NCI-H345 treated with DMSO at 0.1 percent for 48 hours (cell line): Measurements from ENCODE around the gene C11orf54.
"Not testable (repeated sequence)": the region's sequence is repeated elsewhere in the genome, so short reads cannot be mapped to it uniquely, and the experiment has no call there.

Source experiments
- DNase-seq: peaks from one replicate; lab custom pipeline; 2025; ENCODE audit not compliant: unreplicated experiment; lab: John Stamatoyannopoulos, UW

Gene C11orf54

DNA sequence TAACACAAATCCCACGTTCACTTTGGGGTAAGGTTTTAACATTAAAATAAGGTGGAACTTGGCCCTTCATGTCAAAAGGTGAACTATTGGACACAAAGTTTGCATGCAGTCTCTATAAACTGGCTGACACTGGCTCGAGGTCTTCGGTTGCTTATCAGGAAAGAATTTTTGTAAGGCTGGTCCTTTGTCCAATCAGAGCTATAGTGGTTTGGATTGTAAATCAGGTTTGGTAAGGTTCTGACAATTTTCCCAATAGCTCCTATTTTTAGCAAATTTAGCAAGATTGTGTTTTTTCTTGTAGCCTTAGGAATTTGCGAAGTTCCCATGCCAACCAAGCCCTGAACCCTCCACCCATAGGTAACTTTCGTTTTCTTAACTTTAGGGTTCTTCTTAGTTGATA is 25.0 kb downstream of the C11orf54 start:
- DNase-seq, result no peak

- DNase-seq, result no peak
Measured at GRCh38 chr11:93767018-93767417, 25.5 kb downstream of the C11orf54 start.

- DNase-seq, result no peak
Measured at GRCh38 chr11:93770160-93770559, 28.7 kb downstream of the C11orf54 start.

- no peak for DNase-seq
Measured at GRCh38 chr11:93772123-93772522, 30.7 kb downstream of the C11orf54 start.

DNA sequence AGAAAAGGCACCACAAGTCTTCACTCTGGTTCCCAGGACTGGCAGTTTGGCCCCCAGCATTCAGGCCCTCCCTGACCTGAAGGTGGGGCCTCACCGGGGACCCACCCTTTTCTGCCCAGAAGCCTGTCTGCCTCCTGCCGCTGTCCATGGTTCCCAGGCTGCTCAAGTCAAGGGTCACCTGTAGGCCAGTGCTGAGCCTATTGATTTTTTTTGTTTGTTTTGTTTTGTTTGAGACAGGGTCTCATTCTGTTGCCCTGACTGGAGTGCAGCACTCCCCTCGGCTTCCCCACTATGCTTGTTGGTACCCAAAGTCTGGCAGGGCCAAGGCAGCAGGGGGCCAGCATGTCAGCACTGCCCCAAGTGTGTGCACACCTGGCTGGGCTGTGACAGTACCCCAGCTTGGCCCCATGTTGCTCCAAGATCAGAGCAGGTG is 31.6 kb downstream of the C11orf54 start:
- no peak for DNase-seq

DNA sequence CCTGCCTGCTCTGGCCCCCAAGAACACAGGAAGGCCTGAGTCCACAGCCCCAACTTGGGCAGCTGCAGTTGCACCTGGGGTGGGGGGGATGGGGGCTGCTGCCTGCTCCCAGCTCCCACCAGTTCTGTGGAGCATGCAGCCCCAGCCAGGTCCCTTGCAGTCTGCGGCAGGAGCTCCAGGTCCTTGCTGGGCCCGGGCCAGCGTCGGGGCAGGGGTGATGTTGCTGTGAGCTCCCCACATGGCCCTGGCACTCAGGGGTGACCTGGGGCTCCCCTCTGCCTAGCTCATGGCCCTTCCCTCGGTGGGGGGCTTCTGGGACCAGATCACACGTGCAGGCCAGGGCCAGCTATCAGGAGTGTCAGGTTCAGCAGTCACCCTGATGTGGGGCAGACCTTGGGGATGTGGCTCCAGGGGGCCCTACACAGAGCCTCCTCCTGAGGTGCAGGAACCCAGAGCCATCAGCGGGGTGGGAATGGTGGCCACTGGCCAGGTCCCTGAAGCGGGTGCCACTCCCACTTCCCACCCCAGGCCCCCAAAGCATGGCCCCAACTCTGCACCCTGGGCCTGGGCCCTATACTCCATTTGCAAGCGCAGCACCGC is 32.2 kb downstream of the C11orf54 start:
- no peak for DNase-seq

DNA sequence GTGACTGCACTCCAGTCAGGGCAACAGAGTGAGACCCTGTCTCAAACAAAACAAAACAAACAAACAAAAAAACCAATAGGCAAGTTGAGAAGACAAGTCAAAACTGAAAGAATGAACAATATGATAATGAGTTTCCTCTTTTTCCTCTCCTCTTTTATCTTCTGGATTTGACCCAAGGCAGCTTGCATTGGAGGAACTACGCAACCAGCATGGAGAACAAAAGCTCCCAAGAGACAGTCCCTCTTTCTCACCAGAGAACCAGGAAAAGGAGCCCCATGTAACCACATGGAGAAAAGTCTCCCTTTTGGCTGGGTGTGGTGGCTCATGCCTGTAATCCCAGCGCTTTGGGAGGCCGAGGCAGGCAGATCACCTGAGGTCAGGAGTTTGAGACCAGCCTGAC is 33.1 kb downstream of the C11orf54 start:
- DNase-seq, result not testable (repeated sequence)

GRCh38 chr11:93775289-93775688 is 33.8 kb downstream of the C11orf54 start:
- DNase-seq, result no peak

DNA sequence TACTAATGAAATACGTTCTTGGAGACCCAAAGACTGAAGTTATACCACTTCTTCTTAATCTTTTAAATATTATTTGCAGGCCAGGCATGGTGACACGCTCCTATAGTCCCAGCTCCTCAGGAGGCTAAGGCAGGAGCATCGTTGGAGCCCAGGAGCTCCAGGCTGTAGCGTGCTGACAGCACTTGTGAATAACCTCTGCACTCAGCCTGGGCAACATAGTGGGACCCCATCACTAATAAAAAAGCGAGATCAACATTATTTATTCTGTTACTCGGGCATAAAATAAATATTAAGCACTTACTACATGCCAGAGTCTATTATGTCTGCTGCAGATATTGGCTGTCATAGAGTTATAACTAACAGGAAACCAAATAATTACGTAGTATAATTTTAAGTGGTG is 41.9 kb downstream of the C11orf54 start:
- no peak for DNase-seq

- no peak for DNase-seq
Measured at GRCh38 chr11:93783765-93784144, 42.3 kb downstream of the C11orf54 start.

GRCh38 chr11:93784145-93784934 is 42.9 kb downstream of the C11orf54 start, which contains the start of gene MED17:
Gene MED17, plus strand, starts transcription at chr11:93784282. Its CDS starts 232 bp downstream, at chr11:93784514.
- peak; percentile 88 for DNase-seq

GRCh38 chr11:93784935-93785360 is 43.5 kb downstream of the C11orf54 start:
- DNase-seq, result no peak

DNA sequence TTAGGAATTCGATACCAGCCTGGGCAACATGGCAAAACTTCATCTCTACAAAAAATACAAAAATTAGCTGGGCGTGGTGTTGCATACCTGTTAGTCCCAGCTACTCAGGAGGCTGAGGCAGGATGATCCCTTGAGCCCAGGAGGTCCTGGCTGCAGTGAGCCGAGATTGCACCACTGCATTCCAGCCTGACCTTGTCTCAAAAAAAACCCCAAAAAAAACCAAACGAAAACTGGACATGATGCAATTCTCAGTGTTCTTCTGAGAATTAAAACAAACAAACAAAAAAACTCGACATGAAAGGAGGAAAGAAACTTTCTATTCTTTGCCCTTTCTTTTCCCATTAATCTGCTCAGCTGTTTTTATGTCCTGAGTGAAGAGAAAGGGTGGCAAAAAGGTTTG is 50.0 kb downstream of the C11orf54 start:
- no peak for DNase-seq

- no peak for DNase-seq
Measured at GRCh38 chr11:93796441-93797231, 55.2 kb downstream of the C11orf54 start.

DNA sequence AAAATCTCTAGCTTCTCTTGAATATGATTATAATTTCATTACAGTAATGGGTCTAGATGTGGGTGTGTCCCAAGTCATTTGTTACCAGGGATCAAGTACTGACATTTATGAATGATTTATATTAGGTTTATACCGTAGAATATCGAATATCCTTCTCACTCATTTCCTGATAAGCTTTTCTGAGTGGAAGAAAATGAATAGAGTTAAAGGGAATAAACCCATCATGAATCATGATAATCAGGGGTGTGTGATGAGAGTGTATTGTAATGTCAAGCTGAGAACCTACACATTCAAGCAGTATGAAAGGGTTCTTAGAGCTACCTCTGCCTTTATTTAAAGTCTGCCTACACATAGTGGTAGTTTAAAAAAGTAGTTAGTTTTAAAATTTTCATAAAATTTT is 59.9 kb downstream of the C11orf54 start:
- no peak for DNase-seq

- DNase-seq, result no peak
Measured at GRCh38 chr11:93804879-93805278, 63.4 kb downstream of the C11orf54 start.

DNA sequence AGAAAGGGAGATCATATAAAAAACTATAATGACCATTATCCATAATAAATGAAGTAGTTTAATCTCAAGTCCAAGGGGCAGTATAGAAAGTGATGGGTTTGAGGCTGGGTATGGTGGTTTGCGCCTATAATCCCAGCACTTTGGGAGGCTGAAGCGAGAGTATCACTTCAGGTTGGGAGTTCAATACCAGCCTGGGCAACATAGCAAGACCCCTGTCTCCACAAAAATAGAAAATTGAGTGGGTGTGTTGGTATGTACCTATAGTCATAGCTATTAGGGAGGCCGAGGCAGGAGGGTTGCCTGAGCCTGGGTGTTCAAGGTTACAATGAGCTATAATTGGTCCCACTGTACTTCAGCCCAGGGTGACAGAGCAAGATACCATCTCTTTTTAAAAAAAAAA is 66.5 kb downstream of the C11orf54 start:
- no peak for DNase-seq

DNA sequence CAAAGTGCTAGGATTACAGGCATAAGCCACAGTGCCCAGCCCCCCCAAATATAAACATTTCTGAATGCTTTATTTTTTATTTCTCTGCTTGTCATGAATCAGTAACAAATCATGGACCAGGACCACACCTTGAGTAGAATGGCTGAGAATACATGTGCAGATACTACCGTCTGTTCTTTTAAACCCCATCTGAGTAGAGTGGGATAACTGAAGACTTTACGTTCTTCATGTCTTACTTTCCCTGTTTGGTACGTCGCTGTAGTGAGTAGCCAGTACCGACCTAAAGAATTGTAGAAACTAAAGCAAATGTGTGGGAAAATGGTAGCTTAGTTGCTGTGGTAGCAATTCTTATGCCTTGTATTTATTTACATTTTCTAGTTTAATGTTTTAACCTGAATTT is 72.5 kb downstream of the C11orf54 start:
- no peak for DNase-seq
